HG03571 (cell line): Measurements from ENCODE around the gene ATP2A1.
A peak's percentile ranks its signal among the peaks of the same experiment; 100 is the strongest.
"Not testable (repeated sequence)": the region's sequence is repeated elsewhere in the genome, so short reads cannot be mapped to it uniquely, and the experiment has no call there.

Source experiments
- ATAC-seq: cut with Tn5 transposase; IDR thresholded peaks from one replicate; pipeline ENCODE4 v1.9.1; 2021; ENCODE audit not compliant: unreplicated experiment

Gene ATP2A1

DNA sequence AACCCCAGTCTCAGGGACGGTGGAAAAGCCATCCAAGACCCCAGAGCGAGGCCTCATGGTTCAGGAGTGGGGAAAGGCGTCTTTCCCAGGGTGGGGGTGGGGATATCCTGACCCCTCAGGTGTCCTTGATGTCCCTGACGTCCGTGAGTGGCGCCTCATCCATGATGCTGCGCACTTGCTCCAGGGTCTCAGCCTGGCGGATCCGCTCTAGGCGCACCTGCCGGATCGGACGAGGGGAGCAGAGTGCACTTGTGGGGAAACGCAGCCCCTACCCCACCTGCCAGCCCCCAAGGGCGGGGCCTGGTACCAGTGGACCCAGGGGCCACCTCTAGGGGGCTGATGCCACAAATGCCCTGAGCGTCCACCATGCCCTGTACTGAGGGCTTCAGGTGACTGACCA is 26.5 kb downstream of the ATP2A1 start:
- no peak for ATAC-seq

DNA sequence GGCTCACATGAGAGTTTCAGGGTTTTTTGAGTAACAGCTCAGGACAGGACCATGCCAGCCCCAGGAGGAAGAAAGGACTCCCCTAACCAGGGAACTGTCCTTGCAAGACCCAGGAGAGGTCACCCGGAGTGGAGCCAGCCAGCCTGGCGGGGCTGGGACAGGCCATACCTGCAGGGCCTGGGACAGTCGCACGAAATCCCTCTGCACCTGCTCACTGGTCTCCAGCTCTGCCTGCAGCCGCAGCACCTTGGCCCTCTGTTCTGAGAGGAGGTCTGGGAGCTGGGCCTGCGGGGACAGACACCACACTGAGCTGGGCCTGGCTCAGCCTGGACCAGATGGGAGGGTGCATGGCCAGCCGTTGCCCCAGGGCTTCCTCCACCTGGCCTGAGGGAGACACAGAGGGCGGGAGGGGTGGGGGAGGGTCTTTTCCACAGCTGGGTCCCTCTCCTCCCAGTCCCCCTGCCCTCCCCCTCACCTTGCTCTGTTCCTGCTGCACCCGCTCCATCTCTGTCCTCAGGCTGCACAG is 27.0 kb downstream of the ATP2A1 start:
- no peak for ATAC-seq

- ATAC-seq: no peak
Observed at GRCh38 chr16:28905800-28906372, 27.6 kb downstream of the ATP2A1 start.

DNA sequence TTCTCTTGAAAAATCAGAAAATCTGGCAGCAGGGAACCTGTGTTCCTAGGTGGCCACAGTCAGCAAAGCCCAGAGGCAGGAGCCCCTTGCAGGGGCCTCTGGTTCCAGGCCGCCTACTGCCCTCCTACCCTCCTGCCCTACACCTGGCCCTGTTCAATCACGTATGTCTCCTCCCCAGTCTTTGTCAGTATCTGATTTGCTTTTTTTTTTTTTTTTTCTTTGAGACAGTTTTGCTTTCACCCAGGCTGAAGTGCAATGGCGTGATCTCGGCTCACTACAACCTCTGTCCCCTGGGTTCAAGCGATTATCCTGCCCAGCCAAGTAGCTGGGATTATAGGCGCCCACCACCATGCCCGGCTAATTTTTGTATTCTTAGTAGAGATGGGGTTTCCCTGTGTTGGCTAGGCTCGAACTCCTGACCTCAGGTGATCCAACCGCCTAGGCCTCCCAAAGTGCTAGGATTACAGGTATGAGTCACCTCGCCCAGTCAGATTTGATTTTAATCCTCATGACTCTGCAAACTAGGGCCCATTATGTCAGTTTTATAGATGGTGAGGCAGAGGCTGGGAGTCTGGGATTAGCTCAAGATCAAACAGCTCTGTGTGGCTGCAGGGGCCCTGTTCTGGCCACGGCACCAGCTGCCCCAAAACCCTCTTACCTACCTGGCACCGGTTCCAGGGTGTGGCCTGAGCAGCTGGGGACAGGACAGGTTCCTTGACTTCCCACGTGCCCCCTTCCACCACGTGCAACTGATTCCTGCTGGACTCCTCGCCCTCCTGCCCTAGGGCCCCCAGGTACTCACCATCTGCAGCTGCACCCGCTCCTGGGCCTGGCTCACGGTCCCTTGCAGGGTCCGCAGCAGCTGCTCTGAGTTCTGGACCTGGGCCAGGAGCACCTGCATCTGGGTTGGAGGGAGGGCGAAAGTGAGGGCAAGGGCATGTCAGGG is 32.1 kb downstream of the ATP2A1 start:
- ATAC-seq: no peak

- ATAC-seq: no peak
Observed at GRCh38 chr16:28912558-28912957, 34.3 kb downstream of the ATP2A1 start.

GRCh38 chr16:28913946-28914724 is 35.8 kb downstream of the ATP2A1 start:
- no peak for ATAC-seq

DNA sequence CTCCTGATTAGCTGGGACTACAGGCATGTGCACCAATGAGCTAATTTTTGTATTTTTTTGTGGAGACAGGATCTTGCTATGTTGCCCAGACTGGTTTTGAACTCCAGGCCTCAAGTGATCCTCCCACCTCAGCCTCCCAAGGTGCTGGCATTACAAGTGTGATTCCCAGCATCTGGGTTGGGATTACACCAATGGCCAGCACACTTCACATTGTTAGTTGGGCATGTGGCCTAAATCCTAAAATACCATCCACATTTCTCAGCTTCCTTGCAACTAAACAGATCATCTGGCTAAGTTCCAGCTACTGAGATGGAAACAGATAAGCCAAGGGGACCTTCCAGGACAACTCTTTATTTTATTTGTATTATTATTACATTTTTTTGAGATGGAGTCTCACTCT is 36.9 kb downstream of the ATP2A1 start:
- no peak for ATAC-seq

- ATAC-seq: no peak
Observed at GRCh38 chr16:28917095-28917494, 38.8 kb downstream of the ATP2A1 start.

DNA sequence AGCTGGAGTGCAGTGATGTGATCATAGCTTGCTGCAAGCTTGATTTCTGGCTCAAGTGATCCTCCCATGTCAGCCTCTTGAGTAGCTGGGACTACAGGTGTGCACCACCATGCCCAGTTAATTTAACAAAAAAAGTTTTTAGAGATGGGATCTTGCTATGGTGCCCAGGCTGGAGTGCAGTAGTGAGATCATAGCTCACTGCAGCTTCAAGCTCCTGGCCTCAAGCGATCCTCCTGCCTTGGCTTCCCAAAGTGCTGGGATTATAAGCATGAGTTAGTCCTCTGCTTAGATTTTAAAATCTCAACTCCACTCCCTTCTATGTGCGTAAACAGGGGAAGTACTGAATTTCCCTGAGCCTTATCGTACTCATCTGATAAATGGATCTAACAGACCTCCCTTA is 40.4 kb downstream of the ATP2A1 start:
- no peak for ATAC-seq

- ATAC-seq: no peak
Observed at GRCh38 chr16:28923231-28923587, 44.9 kb downstream of the ATP2A1 start.

- peak; percentile 50 for ATAC-seq
Observed at GRCh38 chr16:28923652-28924398, 45.5 kb downstream of the ATP2A1 start.

DNA sequence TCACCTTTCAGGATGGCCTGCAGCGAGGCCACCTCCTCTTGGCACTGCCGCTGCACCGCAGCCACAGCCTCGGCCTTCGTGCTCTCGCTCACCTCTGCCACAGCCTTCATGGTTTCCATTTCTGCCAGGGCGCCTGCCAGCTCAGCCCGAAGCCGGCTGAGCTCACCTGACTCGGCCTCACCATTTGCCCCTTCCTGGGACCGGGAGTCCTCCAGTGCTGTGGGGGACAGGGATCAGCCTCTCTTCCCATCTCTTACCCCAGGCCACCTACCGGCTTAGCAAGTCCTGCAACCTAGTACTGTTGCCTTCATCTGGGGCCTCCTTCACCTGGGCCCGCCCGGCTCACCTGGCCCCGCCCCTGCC is 46.1 kb downstream of the ATP2A1 start:
- no peak for ATAC-seq

DNA sequence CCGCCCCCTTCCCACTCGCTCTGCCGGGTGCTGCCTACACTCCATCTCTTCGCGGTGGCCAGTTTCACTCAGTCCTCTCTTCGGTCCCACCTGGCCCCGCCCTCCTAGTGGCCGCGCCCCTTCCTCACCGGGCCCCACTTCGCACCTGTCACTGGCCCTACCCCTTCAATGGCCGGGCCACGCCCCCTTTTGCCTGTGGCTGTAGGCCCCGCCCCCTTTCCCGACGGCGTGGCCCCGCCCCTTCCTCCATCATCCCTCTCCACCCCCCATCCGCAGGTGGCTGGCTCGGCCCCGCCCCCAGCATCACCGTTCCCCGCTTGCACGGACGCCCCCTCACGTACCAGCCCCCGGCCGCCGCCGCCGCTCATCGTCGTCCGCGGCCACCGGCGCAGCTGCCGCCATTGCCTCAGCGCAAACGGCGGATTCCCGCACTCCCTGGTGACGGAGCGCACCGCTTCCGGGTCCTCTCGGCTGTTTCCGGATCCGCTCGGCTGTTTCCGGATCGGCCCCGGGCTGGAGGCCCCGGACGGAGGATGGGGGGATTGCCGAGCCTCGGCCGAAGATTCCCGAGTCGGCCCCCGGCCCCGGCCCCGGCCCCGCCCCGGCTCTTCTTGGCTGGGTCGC is 46.6 kb downstream of the ATP2A1 start, which contains the start of gene RABEP2:
TSS of gene RABEP2 (minus strand) at position 477 of the 624 bp plus-strand sequence. CDS start at position 402, 75 bp downstream.
- ATAC-seq: peak; percentile 52

DNA sequence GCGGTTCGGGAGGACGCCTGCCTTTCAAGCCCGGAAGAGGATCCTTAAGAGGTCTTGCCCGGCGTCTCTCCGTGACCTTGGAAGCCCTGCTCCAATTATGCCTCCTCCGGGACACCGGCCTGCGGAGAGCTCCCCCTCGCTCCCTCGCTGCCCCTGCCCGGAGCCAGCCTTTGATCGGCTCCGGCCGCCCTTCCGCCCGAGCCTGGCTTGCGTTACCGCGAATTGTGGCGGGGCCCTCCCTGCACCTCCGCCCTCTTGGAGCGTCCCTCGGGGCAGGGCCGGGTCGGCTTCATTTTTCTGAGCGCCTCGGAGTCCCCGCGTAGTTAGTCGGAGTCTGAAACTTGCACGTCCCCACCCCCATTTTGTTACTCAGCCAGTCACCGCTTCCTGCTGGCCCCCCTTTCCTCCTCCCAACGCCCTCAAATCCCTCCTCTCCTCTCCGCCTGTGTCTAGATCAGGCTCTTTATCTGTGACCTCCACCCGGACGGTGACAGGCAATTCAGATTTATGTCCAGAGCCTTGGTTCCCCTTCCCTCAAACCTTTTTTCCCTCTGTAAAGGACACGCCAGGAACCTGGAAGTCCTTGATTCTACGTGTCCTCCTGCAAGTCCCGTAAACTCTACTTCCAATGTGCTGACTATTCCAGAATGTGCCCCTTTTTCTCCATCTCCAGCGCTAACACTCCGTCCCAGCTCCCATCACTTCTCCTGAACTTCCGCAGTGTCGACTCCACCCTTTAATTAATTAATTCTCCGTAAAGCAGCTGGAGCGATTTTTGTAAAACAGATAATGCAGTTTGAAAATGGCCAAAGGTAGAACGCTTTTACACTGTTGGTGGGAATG is 47.3 kb downstream of the ATP2A1 start:
- peak; percentile 10 for ATAC-seq

GRCh38 chr16:28926284-28926683 is 48.0 kb downstream of the ATP2A1 start:
- ATAC-seq: not testable (repeated sequence)

DNA sequence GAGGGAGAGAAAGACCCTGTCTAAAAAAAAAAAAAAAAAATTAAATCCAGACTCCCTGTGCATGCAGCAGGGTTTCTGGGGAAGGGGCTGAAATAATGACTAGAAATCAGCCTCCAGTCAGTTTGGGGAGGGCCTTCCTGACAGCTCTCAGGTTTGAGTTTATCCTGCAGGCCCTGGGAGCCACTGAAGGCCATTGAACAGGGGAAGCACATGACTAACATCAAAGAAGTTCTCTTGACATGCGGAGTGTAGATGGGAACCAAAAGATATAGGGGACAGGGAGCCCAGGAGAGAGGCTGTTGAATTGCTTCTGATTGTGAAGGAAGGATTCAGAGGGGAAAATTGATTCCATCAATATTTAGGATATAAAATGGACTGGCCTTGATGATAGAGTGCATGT is 49.5 kb downstream of the ATP2A1 start:
- ATAC-seq: no peak

DNA sequence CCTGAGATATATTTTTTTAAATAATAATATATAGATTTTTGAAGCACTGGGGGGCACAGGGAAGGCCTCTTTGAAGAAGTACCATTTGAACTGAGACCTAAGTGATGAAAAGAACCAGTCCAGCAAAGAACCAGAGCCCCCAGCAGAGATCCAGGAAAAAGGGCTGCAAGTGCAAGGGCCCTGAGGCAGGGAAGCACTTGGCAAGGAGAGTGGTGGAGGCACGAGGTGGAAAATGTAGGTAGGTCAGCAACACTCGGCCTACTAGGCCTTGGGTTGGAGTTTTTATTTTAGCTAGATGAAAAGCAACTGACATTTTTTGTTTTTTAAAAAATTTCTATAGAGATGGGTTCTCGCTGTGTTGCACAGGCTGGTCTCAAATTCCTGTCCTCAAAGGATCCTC is 51.9 kb downstream of the ATP2A1 start:
- no peak for ATAC-seq

GRCh38 chr16:28930652-28931051 is 52.4 kb downstream of the ATP2A1 start:
- ATAC-seq: no peak

GRCh38 chr16:28931801-28932225 is 53.5 kb downstream of the ATP2A1 start, which contains the start of gene CD19:
Gene CD19, plus strand, starts transcription at chr16:28931971. Its CDS starts 30 bp downstream, at chr16:28932001.
- ATAC-seq: no peak
